Vagina (tissue), 2 donors: ENCODE measurements around the gene FBH1.

ENCODE experiments used
- CTCF ChIP-seq, 3 experiments: fragments of 450-650 bp in 2 of 3; fragments of 200-600 bp in 1 of 3; sonication (generic) in 1 of 3; IDR thresholded peaks; one replicate each; pipeline ENCODE4 v1.5.1; 2017 to 2019; ENCODE audit warnings: antibody characterized with exemption in 3 of 3, mild to moderate bottlenecking in 2 of 3, moderate library complexity in 2 of 3
- POLR2AphosphoS5 ChIP-seq, 2 donors: sonication (generic); formaldehyde crosslinking; IDR thresholded peaks; one replicate each; pipeline ENCODE4 v1.9.0; 2017; ENCODE audit warnings: antibody characterized with exemption in 2 of 2, mild to moderate bottlenecking in 2 of 2, low read depth in 1 of 2; ENCODE audit not compliant: insufficient read depth in 1 of 2

GRCh38 chr10:5971886-5972285, 81.8 kb downstream of the FBH1 start:
- no peak for TF ChIP-seq CTCF (IDR thresholded peaks at IDR 0.05)
- no peak for TF ChIP-seq POLR2AphosphoS5 (IDR thresholded peaks at IDR 0.05; ENCODE audit: insufficient read depth in 1 of 2, low read depth in 1 of 2)
